HEK293 (cell line): ENCODE measurements around the gene AHCYL1.

Source experiments
- CTCF ChIA-PET: fragments of 350-600 bp; formaldehyde crosslinking; extraction: SDS; loops from one replicate; lab custom pipeline; 2021; ENCODE audit warnings: antibody characterized with exemption; lab: Yijun Ruan, JAX
- POLR2A ChIA-PET: fragments of 300-600 bp; formaldehyde crosslinking; extraction: SDS; loops from one replicate; lab custom pipeline; 2020; ENCODE audit warnings: antibody characterized with exemption, inconsistent platforms; lab: Yijun Ruan, JAX
- H3K27ac ChIP-seq: fragments of 200-500 bp; sonication (Bioruptor generic); 2 replicates; pipeline ENCODE4 v1.5.1; 2014; ENCODE audit warnings: low read depth, low read length, control low read depth, inconsistent platforms; ENCODE audit errors: extremely low read depth
- H3K36me3 ChIP-seq, 2 experiments: fragments of 200-500 bp in 1 of 2; sonication (Bioruptor generic) in 1 of 2; 1 replicate in 1 of 2; 2 replicates in 1 of 2; pipeline ENCODE4 v1.5.1; 2014 to 2017; ENCODE audit warnings: inconsistent platforms in 2 of 2, low read length in 2 of 2; ENCODE audit not compliant: control insufficient read depth in 2 of 2, insufficient read depth in 1 of 2
- H3K4me1 ChIP-seq: fragments of 200-500 bp; sonication (Bioruptor generic); 2 replicates; pipeline ENCODE4 v1.5.1; 2014; ENCODE audit warnings: mild to moderate bottlenecking, low read length, inconsistent platforms; ENCODE audit not compliant: control insufficient read depth, insufficient read depth
- H3K4me3 ChIP-seq: 2 replicates; pipeline ENCODE4 v1.5.1; 2011; ENCODE audit warnings: low read depth, mild to moderate bottlenecking, control low read depth, low read length, moderate library complexity
- H3K9me3 ChIP-seq: fragments of 200-500 bp; sonication (Bioruptor generic); 2 replicates; pipeline ENCODE4 v1.5.1; 2014; ENCODE audit warnings: low read depth, low read length, inconsistent platforms; ENCODE audit not compliant: control insufficient read depth, insufficient read depth
- AEBP2 ChIP-seq: fragments of 450-650 bp; formaldehyde crosslinking; IDR thresholded peaks from 2 replicates; pipeline ENCODE4 v1.5.1; 2016; ENCODE audit warnings: missing biosample characterization, missing genetic modification characterization, borderline replicate concordance
- EGR2 ChIP-seq: fragments of 450-650 bp; formaldehyde crosslinking; IDR thresholded peaks from 2 replicates; pipeline ENCODE4 v1.5.1; 2016; ENCODE audit warnings: low read depth, missing biosample characterization, missing genetic modification characterization
- IKZF3 ChIP-seq: fragments of 450-650 bp; IDR thresholded peaks from 2 replicates; pipeline ENCODE4 v1.5.0; 2018; ENCODE audit warnings: missing biosample characterization, mild to moderate bottlenecking, missing genetic modification characterization, moderate library complexity
- PATZ1 ChIP-seq: fragments of 450-650 bp; formaldehyde crosslinking; IDR thresholded peaks from 2 replicates; pipeline ENCODE4 v1.5.1; 2016; ENCODE audit warnings: missing biosample characterization, missing genetic modification characterization
- PBX3 ChIP-seq: sonication (generic); formaldehyde crosslinking; IDR thresholded peaks from 2 replicates; pipeline ENCODE4 v1.8.1; 2022; ENCODE audit warnings: mild to moderate bottlenecking, moderate library complexity, missing genetic modification reagents
- PRDM1 ChIP-seq: fragments of 450-650 bp; formaldehyde crosslinking; IDR thresholded peaks from 2 replicates; pipeline ENCODE4; 2016; ENCODE audit warnings: missing biosample characterization, missing genetic modification characterization
- TRIM28 ChIP-seq: IDR thresholded peaks from 2 replicates; pipeline ENCODE4 v1.6.1; 2011; ENCODE audit warnings: low read length, control low read depth, borderline replicate concordance
- ZBTB6 ChIP-seq: fragments of 450-650 bp; formaldehyde crosslinking; IDR thresholded peaks from 2 replicates; pipeline ENCODE4 v1.5.1; 2017; ENCODE audit warnings: missing biosample characterization, missing genetic modification characterization
- ZEB2 ChIP-seq: fragments of 450-650 bp; formaldehyde crosslinking; IDR thresholded peaks from 2 replicates; pipeline ENCODE4 v1.5.1; 2016; ENCODE audit warnings: missing biosample characterization, missing genetic modification characterization
- ZFHX2 ChIP-seq: fragments of 450-650 bp; formaldehyde crosslinking; conservative IDR thresholded peaks from 2 replicates; pipeline ENCODE4 v1.5.1; 2016; ENCODE audit warnings: missing biosample characterization, missing genetic modification characterization
- ZFP37 ChIP-seq: fragments of 450-650 bp; formaldehyde crosslinking; IDR thresholded peaks from 2 replicates; pipeline ENCODE4 v1.5.1; 2016; ENCODE audit warnings: missing biosample characterization, missing genetic modification characterization
- ZIC2 ChIP-seq: fragments of 450-650 bp; formaldehyde crosslinking; IDR thresholded peaks from 2 replicates; pipeline ENCODE4 v1.5.1; 2016; ENCODE audit warnings: missing biosample characterization, missing genetic modification characterization
- ZNF114 ChIP-seq: fragments of 450-650 bp; formaldehyde crosslinking; IDR thresholded peaks from 2 replicates; pipeline ENCODE4 v1.5.0; 2017; ENCODE audit warnings: missing biosample characterization, missing genetic modification characterization
- ZNF174 ChIP-seq: fragments of 450-650 bp; formaldehyde crosslinking; IDR thresholded peaks from 2 replicates; pipeline ENCODE4 v1.5.0; 2017; ENCODE audit warnings: missing biosample characterization, mild to moderate bottlenecking, missing genetic modification characterization
- ZNF18 ChIP-seq: fragments of 450-650 bp; formaldehyde crosslinking; IDR thresholded peaks from 2 replicates; pipeline ENCODE4 v1.5.1; 2016; ENCODE audit warnings: missing biosample characterization, missing genetic modification characterization
- ZNF239 ChIP-seq: fragments of 450-650 bp; formaldehyde crosslinking; IDR thresholded peaks from 2 replicates; pipeline ENCODE4 v1.5.1; 2016; ENCODE audit warnings: missing biosample characterization, missing genetic modification characterization
- ZNF354C ChIP-seq: fragments of 450-650 bp; formaldehyde crosslinking; IDR thresholded peaks from 2 replicates; pipeline ENCODE4 v1.5.1; 2016; ENCODE audit warnings: missing biosample characterization, missing genetic modification characterization, low read depth, borderline replicate concordance
- ZNF423 ChIP-seq: fragments of 450-650 bp; formaldehyde crosslinking; IDR thresholded peaks from 2 replicates; pipeline ENCODE4 v1.5.1; 2016; ENCODE audit warnings: missing biosample characterization, missing genetic modification characterization
- ZNF530 ChIP-seq: fragments of 450-650 bp; formaldehyde crosslinking; IDR thresholded peaks from 2 replicates; pipeline ENCODE4 v1.5.1; 2016; ENCODE audit warnings: low read depth, missing biosample characterization, missing genetic modification characterization
- ZNF549 ChIP-seq: fragments of 450-650 bp; IDR thresholded peaks from 2 replicates; pipeline ENCODE4 v1.5.1; 2018; ENCODE audit warnings: missing biosample characterization, missing genetic modification characterization, mild to moderate bottlenecking, inconsistent platforms, moderate library complexity
- ZNF558 ChIP-seq: fragments of 450-650 bp; formaldehyde crosslinking; IDR thresholded peaks from 2 replicates; pipeline ENCODE4 v1.5.1; 2016; ENCODE audit warnings: missing biosample characterization, missing genetic modification characterization
- ZNF624 ChIP-seq: fragments of 450-650 bp; formaldehyde crosslinking; IDR thresholded peaks from 2 replicates; pipeline ENCODE4 v1.5.1; 2017; ENCODE audit warnings: missing biosample characterization, missing genetic modification characterization
- ZNF701 ChIP-seq: fragments of 450-650 bp; formaldehyde crosslinking; IDR thresholded peaks from 2 replicates; pipeline ENCODE4 v1.5.1; 2016; ENCODE audit warnings: missing biosample characterization, missing genetic modification characterization
- ZNF777 ChIP-seq: fragments of 450-650 bp; formaldehyde crosslinking; IDR thresholded peaks from 2 replicates; pipeline ENCODE4 v1.5.1; 2017; ENCODE audit warnings: missing biosample characterization, missing genetic modification characterization, borderline replicate concordance

AHCYL1 gene

GRCh38 chr1:109981004-109981335 is 3.6 kb upstream of the AHCYL1 start:
- no peak overlapping the region for H3K27ac ChIP-seq
- H3K9me3 ChIP-seq: no peaks in the 10 kb centered on the region
- H3K36me3 ChIP-seq: no peaks in the 10 kb centered on the region
- H3K4me1 ChIP-seq: no peaks in the 10 kb centered on the region
- H3K4me3 ChIP-seq: no peak overlapping the region
- TF ChIP-seq ZNF558 (tag by site-specific recombination): no peak
- TF ChIP-seq ZNF174 (tag by site-specific recombination): no peak
- no peak for TF ChIP-seq ZNF701
- TF ChIP-seq EGR2 (tag by site-specific recombination): 0 out of 2 replicates have a peak, but pooled peaks have one; percentile 15
- peak; percentile 44 for TF ChIP-seq ZFHX2 (tag by site-specific recombination)
- TF ChIP-seq TRIM28: no peak
- no peak for TF ChIP-seq ZNF239 (tag by site-specific recombination)
- TF ChIP-seq ZIC2 (tag by site-specific recombination): peak; percentile 17; the same call in 1 of the 2 replicates
- TF ChIP-seq ZNF114 (tag by site-specific recombination): no peak
- TF ChIP-seq PATZ1 (tag by site-specific recombination): no peak
- CTCF ChIA-PET: interaction anchor here (0.7 to 12.6 kb wide), 11 partner anchors 15 to 435 kb away, joined by 3 to 522 read pairs (median 5); no protein-coding TSS in a partner anchor
- POLR2A ChIA-PET: no interaction called here

GRCh38 chr1:109983380-109984189 is 980 bp upstream of the AHCYL1 start:
- TF ChIP-seq ZNF777 (tag by site-specific recombination) (0 out of 2 replicates have a peak, but pooled peaks have one; percentile 30), ZNF423 (tag by site-specific recombination) (no peak), IKZF3 (tag by site-specific recombination) (no peak), ZNF18 (no peak), ZNF549 (tag by site-specific recombination) (no peak)
- ChIA-PET POLR2A (interaction anchor here (1.0 to 2.9 kb wide), 9 partner anchors 14 to 435 kb away, joined by 4 to 22 read pairs (median 4); partner anchors contain the start of gene GNAI3), CTCF (interaction anchor here (0.6 to 12.6 kb wide), 48 partner anchors 9 to 477 kb away, joined by 3 to 522 read pairs (median 6); partner anchors contain the start of gene CSF1)
- Histone ChIP-seq H3K4me3 (no peak overlapping the region), H3K36me3 (peaks cover 0 to 19% of the 10 kb centered on the region in 2 experiments; a peak in 1 of 3 replicates), H3K4me1 (no peaks in the 10 kb centered on the region), H3K27ac (no peak overlapping the region), H3K9me3 (no peaks in the 10 kb centered on the region)

GRCh38 chr1:109984190-109984455 is 442 bp upstream of the AHCYL1 start:
- H3K9me3 ChIP-seq: no peaks in the 10 kb centered on the region
- CTCF ChIA-PET: interaction anchor here (0.6 to 12.6 kb wide), 58 partner anchors 8 to 480 kb away, joined by 3 to 522 read pairs (median 5); partner anchors contain the start of genes AMPD2, CSF1, GNAT2 and STRIP1
- H3K36me3 ChIP-seq: peaks cover 0 to 21% of the 10 kb centered on the region in 2 experiments; a peak in 1 of 3 replicates
- H3K4me3 ChIP-seq: no peak overlapping the region
- 0 out of 2 replicates have a peak, but pooled peaks cover 3% of the 10 kb centered on the region for H3K4me1 ChIP-seq
- no peak overlapping the region for H3K27ac ChIP-seq
- POLR2A ChIA-PET: interaction anchor here (0.6 to 2.9 kb wide), 18 partner anchors 10 to 436 kb away, joined by 3 to 22 read pairs (median 4); partner anchors contain the start of genes GNAI3 and STRIP1
- no peak for TF ChIP-seq AEBP2 (tag by site-specific recombination)
- no peak for TF ChIP-seq ZNF530
- TF ChIP-seq PBX3 (CRISPR knock-in tag): no peak
- TF ChIP-seq ZNF624 (tag by site-specific recombination): no peak
- no peak for TF ChIP-seq PRDM1 (tag by site-specific recombination)
- no peak for TF ChIP-seq ZNF354C
- TF ChIP-seq ZEB2 (tag by site-specific recombination): no peak
- no peak for TF ChIP-seq ZBTB6 (tag by site-specific recombination)
- no peak for TF ChIP-seq ZFP37
